COR-L47 (cell line): ENCODE data around the gene SEZ6L.
A peak's percentile ranks its signal among the peaks of the same experiment; 100 is the strongest.

ENCODE experiments used
- DNase-seq: peaks from one replicate; lab custom pipeline; 2025; lab: John Stamatoyannopoulos, UW

Gene SEZ6L

GRCh38 chr22:26428515-26429457 lies 259.5 kb downstream of the SEZ6L start, which contains the start of gene ASPHD2:
ASPHD2 (plus strand) TSS chr22:26429260; CDS start chr22:26433616, 4,356 bp downstream.
- peak; percentile 65 for DNase-seq

GRCh38 chr22:26429458-26430286 lies 260.4 kb downstream of the SEZ6L start:
- no peak for DNase-seq

GRCh38 chr22:26430600-26430999 lies 261.3 kb downstream of the SEZ6L start:
- no peak for DNase-seq

GRCh38 chr22:26431261-26431995 lies 262.2 kb downstream of the SEZ6L start:
- no peak for DNase-seq

GRCh38 chr22:26432619-26433311 lies 263.5 kb downstream of the SEZ6L start:
- no peak for DNase-seq
